Stimulated activated CD8-positive, alpha-beta memory T cell treated with anti-CD3 and anti-CD28 coated beads, Interleukin-12 subunit alpha, Interleukin-12 subunit beta, amount 100 ng/mL, for 24 hours (primary cell): Measurements from ENCODE around the gene KCNMB1.

Experiments used
- DNase-seq: peaks from one replicate; pipeline ENCODE4 v3.0.0-alpha.2; 2020; ENCODE audit errors: extremely low read depth

Gene KCNMB1

GRCh38 chr5:170339780-170340167, 49.4 kb downstream of the KCNMB1 start:
- no peak for DNase-seq

GRCh38 chr5:170338933-170339779, 50.0 kb downstream of the KCNMB1 start:
- DNase-seq = no peak

GRCh38 chr5:170338291-170338690, 50.9 kb downstream of the KCNMB1 start:
- no peak for DNase-seq

GRCh38 chr5:170337045-170337733, 52.0 kb downstream of the KCNMB1 start:
- no peak for DNase-seq

GRCh38 chr5:170336065-170336464, 53.1 kb downstream of the KCNMB1 start:
- no peak for DNase-seq

GRCh38 chr5:170334626-170335025, 54.5 kb downstream of the KCNMB1 start:
- no peak for DNase-seq

GRCh38 chr5:170333161-170333910, 55.8 kb downstream of the KCNMB1 start:
- DNase-seq = no peak

GRCh38 chr5:170332058-170332457, 57.1 kb downstream of the KCNMB1 start:
- DNase-seq = no peak

- no peak for DNase-seq
Measured at GRCh38 chr5:170330568-170331054, 58.6 kb downstream of the KCNMB1 start.

- DNase-seq = no peak
Measured at GRCh38 chr5:170329524-170329923, 59.6 kb downstream of the KCNMB1 start.

GRCh38 chr5:170327829-170328228, 61.3 kb downstream of the KCNMB1 start:
- DNase-seq = no peak

GRCh38 chr5:170327168-170327567, 62.0 kb downstream of the KCNMB1 start:
- no peak for DNase-seq
